ENCODE data around the gene USP12. TPM values are rescaled to one million over a fixed set of nuclear protein-coding genes. Genes with fewer than 3 reads are reported as not detected.

USP12 gene
- total RNA-seq, 2 experiments from 2014 or later, result 9.9 to 27.6 TPM

GRCh38 chr13:27201661-27202060, 30.1 kb upstream of the USP12 start:
- Histone ChIP-seq H3K36me3 (ENCODE audit: insufficient read depth, low read length) (no peaks in the 10 kb centered on the region), H3K9me3 (ENCODE audit: low read length) (no peaks in the 10 kb centered on the region), H4K20me1 (ENCODE audit: insufficient read depth, low read length) (no peaks in the 10 kb centered on the region), H3K27ac (ENCODE audit: low read depth, low read length, poor library complexity, severe bottlenecking) (no peak overlapping the region), H3K4me3 (ENCODE audit: low read depth, low read length, poor library complexity, severe bottlenecking) (no peak overlapping the region), H2AFZ (ENCODE audit: low read length) (no peak overlapping the region), H3K4me2 (ENCODE audit: low read length) (no peak overlapping the region), H3K4me1 (ENCODE audit: insufficient read depth, low read length, poor library complexity, severe bottlenecking) (no peaks in the 10 kb centered on the region), H3K79me2 (ENCODE audit: insufficient read depth, low read depth, low read length) (no peaks in the 10 kb centered on the region), H3K9me2 (ENCODE audit: insufficient read depth, low read length) (no peaks in the 10 kb centered on the region)
- TF ChIP-seq EZH2phosphoT487 (IDR thresholded peaks at IDR 0.05; ENCODE audit: borderline replicate concordance, low read depth, low read length) (no peak), CTCF (conservative IDR thresholded peaks at IDR 0.05; ENCODE audit: low read length) (no peak)
- CTCF ChIA-PET (ENCODE audit: unreplicated experiment), result no interaction called here
- BruUV-seq (replicated peaks), result no TSS peak
- intact Hi-C loops (cut with micrococcal nuclease; ENCODE audit: unreplicated experiment), result no loop called here
- DNase-seq (ENCODE audit: low spot score), result no peak
- POLR2A ChIA-PET, result no interaction called here

GRCh38 chr13:27200413-27201070, 28.9 kb upstream of the USP12 start:
- DNase-seq (ENCODE audit: low spot score), result no peak
- Histone ChIP-seq H3K79me2 (ENCODE audit: insufficient read depth, low read depth, low read length) (no peaks in the 10 kb centered on the region), H3K9me2 (ENCODE audit: insufficient read depth, low read length) (no peaks in the 10 kb centered on the region), H3K4me2 (ENCODE audit: low read length) (no peak overlapping the region), H3K27ac (ENCODE audit: low read depth, low read length, poor library complexity, severe bottlenecking) (no peak overlapping the region), H3K9me3 (ENCODE audit: low read length) (no peaks in the 10 kb centered on the region), H4K20me1 (ENCODE audit: insufficient read depth, low read length) (no peaks in the 10 kb centered on the region), H3K4me3 (ENCODE audit: low read depth, low read length, poor library complexity, severe bottlenecking) (no peak overlapping the region), H2AFZ (ENCODE audit: low read length) (no peak overlapping the region), H3K36me3 (ENCODE audit: insufficient read depth, low read length) (no peaks in the 10 kb centered on the region), H3K4me1 (ENCODE audit: insufficient read depth, low read length, poor library complexity, severe bottlenecking) (no peaks in the 10 kb centered on the region)
- CTCF ChIA-PET (ENCODE audit: unreplicated experiment), result no interaction called here
- POLR2A ChIA-PET, result no interaction called here
- BruUV-seq (replicated peaks), result no TSS peak
- intact Hi-C loops (cut with micrococcal nuclease; ENCODE audit: unreplicated experiment), result no loop called here
- TF ChIP-seq CTCF (conservative IDR thresholded peaks at IDR 0.05; ENCODE audit: low read length) (no peak), EZH2phosphoT487 (IDR thresholded peaks at IDR 0.05; ENCODE audit: borderline replicate concordance, low read depth, low read length) (no peak)

- intact Hi-C loops (cut with micrococcal nuclease; ENCODE audit: unreplicated experiment), result no loop called here
- ChIA-PET CTCF (ENCODE audit: unreplicated experiment) (no interaction called here), POLR2A (interaction anchor here (0.7 kb wide), 1 partner anchor 117 kb away, joined by 3 read pairs; no protein-coding TSS in a partner anchor)
- no peaks in the 10 kb centered on the region for H3K9me3 ChIP-seq (ENCODE audit: low read length)
- no peak overlapping the region for H3K27ac ChIP-seq (ENCODE audit: low read depth, low read length, poor library complexity, severe bottlenecking)
- no peaks in the 10 kb centered on the region for H3K4me1 ChIP-seq (ENCODE audit: insufficient read depth, low read length, poor library complexity, severe bottlenecking)
- H3K36me3 ChIP-seq (ENCODE audit: insufficient read depth, low read length), result no peaks in the 10 kb centered on the region
- no peak overlapping the region for H3K4me3 ChIP-seq (ENCODE audit: low read depth, low read length, poor library complexity, severe bottlenecking)
- no peak for DNase-seq (ENCODE audit: low spot score)
- TF ChIP-seq EZH2phosphoT487 (IDR thresholded peaks at IDR 0.05; ENCODE audit: borderline replicate concordance, low read depth, low read length), result no peak
- TF ChIP-seq CTCF (conservative IDR thresholded peaks at IDR 0.05; ENCODE audit: low read length), result no peak
- no TSS peak for BruUV-seq (replicated peaks)
- no peaks in the 10 kb centered on the region for H3K79me2 ChIP-seq (ENCODE audit: insufficient read depth, low read depth, low read length)
- no peaks in the 10 kb centered on the region for H4K20me1 ChIP-seq (ENCODE audit: insufficient read depth, low read length)
- H3K9me2 ChIP-seq (ENCODE audit: insufficient read depth, low read length), result no peaks in the 10 kb centered on the region
- H3K4me2 ChIP-seq (ENCODE audit: low read length), result no peak overlapping the region
- H2AFZ ChIP-seq (ENCODE audit: low read length), result no peak overlapping the region
Measured at GRCh38 chr13:27199696-27200095, 28.1 kb upstream of the USP12 start.
